Thyroid gland (tissue), 4 donors: ENCODE measurements around the gene SMCO1. TPM values are rescaled to one million over a fixed set of nuclear protein-coding genes. Genes with fewer than 3 reads are reported as not detected.
"Not testable (repeated sequence)": the region's sequence is repeated elsewhere in the genome, so short reads cannot be mapped to it uniquely, and the experiment has no call there.

ENCODE experiments used
- DNase-seq, 2 donors: peaks; one replicate each; pipeline ENCODE4 v3.0.0-alpha.2; 2019
- H3K27ac ChIP-seq, 3 donors: fragments of 200-600 bp; sonication (generic); 1 replicate in 2 of 3; 2 replicates in 1 of 3; pipeline ENCODE4 v1.5.1; 2016 to 2019; ENCODE audit warnings: mild to moderate bottlenecking in 1 of 3, moderate library complexity in 1 of 3
- H3K27me3 ChIP-seq: fragments of 200-600 bp; sonication (generic); one replicate; pipeline ENCODE4 v1.5.1; 2019
- H3K36me3 ChIP-seq, 2 donors: fragments of 200-600 bp; sonication (generic); one replicate each; pipeline ENCODE4 v1.5.1; 2016 to 2019
- H3K4me1 ChIP-seq, 2 donors: fragments of 200-600 bp; sonication (generic); one replicate each; pipeline ENCODE4 v1.5.1; 2017 to 2019
- H3K4me3 ChIP-seq, 3 donors: fragments of 200-600 bp; sonication (generic); replicated peaks in 1 of 3; 1 replicate in 2 of 3; 2 replicates in 1 of 3; pipeline ENCODE4 v1.5.1; 2016; ENCODE audit warnings: mild to moderate bottlenecking in 1 of 3
- H3K9me3 ChIP-seq: fragments of 200-600 bp; sonication (generic); one replicate; pipeline ENCODE4 v1.5.1; 2017
- CTCF ChIP-seq, 6 experiments: fragments of 200-600 bp in 3 of 6; fragments of 450-650 bp in 3 of 6; sonication (generic) in 3 of 6; IDR thresholded peaks; one replicate each; pipeline ENCODE4 v1.5.1; 2016 to 2019; ENCODE audit warnings: antibody characterized with exemption in 6 of 6, mild to moderate bottlenecking in 2 of 6, inconsistent platforms in 1 of 6, moderate library complexity in 1 of 6
- POLR2A ChIP-seq, 2 donors: fragments of 450-650 bp; IDR thresholded peaks; one replicate each; pipeline ENCODE4 v1.6.1; 2017; ENCODE audit warnings: antibody characterized with exemption in 2 of 2, mild to moderate bottlenecking in 2 of 2, moderate library complexity in 1 of 2
- WGBS, 2 donors: methylation state at CpG; one replicate each; pipeline ENCODE4 v1.1.5; 2017; 5-methylcytosine and 5-hydroxymethylcytosine counted together
- intact Hi-C: fragments of 100-400 bp; cut with DNase I; formaldehyde crosslinking; loops from one replicate; pipeline ENCODE4 v1.15.1; 2023
- total RNA-seq, 4 donors: library from RNA; depleted of rRNA; stranded (reverse); fragments of >200 nt; gene quantifications; one replicate each; pipeline ENCODE4 v1.2.3, GENCODE V29; 2016

The SMCO1 gene
- total RNA-seq, 4 donors from 2014 or later: not detected

DNA sequence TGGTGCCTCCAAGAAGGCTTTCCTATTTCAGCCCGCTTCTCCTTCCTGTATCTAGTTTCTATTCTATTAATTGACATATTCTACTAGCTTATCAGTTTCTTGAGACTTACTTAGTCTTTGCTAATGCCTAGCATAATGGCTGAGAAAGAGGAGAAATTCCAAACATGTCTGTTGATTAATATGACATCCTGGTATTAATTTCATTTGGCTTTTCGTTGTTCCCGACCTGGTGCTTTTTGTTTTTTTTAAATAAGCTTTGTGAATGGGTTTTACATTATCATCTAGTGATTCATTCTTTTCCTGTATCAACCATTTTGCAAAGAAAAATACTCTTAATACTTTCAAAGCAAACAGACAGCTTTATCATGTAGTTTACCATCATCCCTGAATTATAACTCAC, 40.1 kb upstream of the SMCO1 start:
- no peak overlapping the region for H3K4me3 ChIP-seq
- no peak for DNase-seq
- H3K36me3 ChIP-seq: peaks cover 0 to 4% of the 10 kb centered on the region in 2 donors
- no peak overlapping the region for H3K27ac ChIP-seq
- H3K27me3 ChIP-seq: no peaks in the 10 kb centered on the region
- H3K9me3 ChIP-seq: no peaks in the 10 kb centered on the region
- intact Hi-C loops: no loop called here
- 90 to 94% methylated on average over 3 of the region's 3 CpGs for WGBS, 2 donors
- H3K4me1 ChIP-seq: no peaks in the 10 kb centered on the region
- TF ChIP-seq POLR2A (IDR thresholded peaks at IDR 0.05) (no peak), CTCF (IDR thresholded peaks at IDR 0.05) (no peak)

DNA sequence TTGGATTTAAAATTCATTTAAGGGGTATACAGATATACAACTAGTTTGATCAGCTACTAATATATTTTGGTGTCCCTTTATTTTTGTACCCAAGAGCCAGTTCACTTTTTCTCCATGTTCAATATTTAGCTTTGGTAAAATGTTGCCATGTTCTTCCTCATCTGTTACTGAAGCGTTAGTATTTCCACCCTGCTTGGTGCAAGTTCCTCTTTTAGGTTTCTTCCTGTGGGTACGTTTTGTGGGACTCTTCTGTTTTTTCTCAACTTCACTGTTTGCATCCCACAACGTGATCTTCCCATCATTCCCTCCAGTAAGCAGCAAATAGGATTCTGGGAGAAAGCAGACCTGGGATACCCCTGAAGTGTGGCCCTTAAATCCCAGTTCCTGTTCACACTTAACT, 39.1 kb upstream of the SMCO1 start:
- Histone ChIP-seq H3K4me1 (no peaks in the 10 kb centered on the region), H3K9me3 (no peaks in the 10 kb centered on the region), H3K36me3 (peaks cover 0 to 1% of the 10 kb centered on the region in 2 donors), H3K4me3 (no peak overlapping the region), H3K27me3 (no peaks in the 10 kb centered on the region), H3K27ac (no peak overlapping the region)
- WGBS, 2 donors: 71 to 83% methylated on average over 3 of the region's 3 CpGs
- TF ChIP-seq CTCF (IDR thresholded peaks at IDR 0.05) (no peak), POLR2A (IDR thresholded peaks at IDR 0.05) (no peak)
- no peak for DNase-seq
- intact Hi-C loops: no loop called here

GRCh38 chr3:196553551-196553950, 38.4 kb upstream of the SMCO1 start:
- 90 to 92% methylated on average over 9 of the region's 9 CpGs for WGBS, 2 donors

DNA sequence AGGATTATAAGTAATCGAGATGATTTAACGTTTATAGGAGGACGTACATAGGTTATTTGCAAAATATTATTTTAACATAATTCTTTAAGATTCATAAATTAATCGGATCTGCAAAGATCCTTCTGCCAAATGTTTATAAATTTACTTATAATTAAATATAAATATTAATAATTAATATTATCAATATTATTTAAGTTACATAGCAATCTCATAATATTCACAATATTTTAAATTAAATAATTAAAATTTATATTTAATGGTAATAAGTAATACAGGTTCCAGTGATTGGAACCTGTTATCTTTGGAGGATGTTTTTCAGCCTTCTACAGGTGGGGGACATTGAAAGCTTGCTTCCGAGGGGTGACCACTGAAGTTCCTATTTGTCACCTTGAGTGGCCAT, 37.1 kb upstream of the SMCO1 start:
- H3K27me3 ChIP-seq: no peaks in the 10 kb centered on the region
- no peaks in the 10 kb centered on the region for H3K4me1 ChIP-seq
- H3K9me3 ChIP-seq: no peaks in the 10 kb centered on the region
- no peak for TF ChIP-seq POLR2A (IDR thresholded peaks at IDR 0.05)
- TF ChIP-seq CTCF (IDR thresholded peaks at IDR 0.05): no peak
- intact Hi-C loops: no loop called here
- no peaks in the 10 kb centered on the region for H3K36me3 ChIP-seq
- no peak overlapping the region for H3K4me3 ChIP-seq
- 95 to 96% methylated on average over 5 of the region's 5 CpGs for WGBS, 2 donors
- H3K27ac ChIP-seq: no peak overlapping the region
- no peak for DNase-seq

More at GRCh38 chr3:196553551-196553950, 38.4 kb upstream of the SMCO1 start:
- H3K27ac ChIP-seq: no peak overlapping the region
- DNase-seq: no peak
- no peak overlapping the region for H3K4me3 ChIP-seq
- TF ChIP-seq CTCF (IDR thresholded peaks at IDR 0.05) (no peak), POLR2A (IDR thresholded peaks at IDR 0.05) (no peak)
- H3K4me1 ChIP-seq: no peaks in the 10 kb centered on the region
- no peaks in the 10 kb centered on the region for H3K9me3 ChIP-seq
- H3K27me3 ChIP-seq: no peaks in the 10 kb centered on the region
- intact Hi-C loops: no loop called here
- no peaks in the 10 kb centered on the region for H3K36me3 ChIP-seq

DNA sequence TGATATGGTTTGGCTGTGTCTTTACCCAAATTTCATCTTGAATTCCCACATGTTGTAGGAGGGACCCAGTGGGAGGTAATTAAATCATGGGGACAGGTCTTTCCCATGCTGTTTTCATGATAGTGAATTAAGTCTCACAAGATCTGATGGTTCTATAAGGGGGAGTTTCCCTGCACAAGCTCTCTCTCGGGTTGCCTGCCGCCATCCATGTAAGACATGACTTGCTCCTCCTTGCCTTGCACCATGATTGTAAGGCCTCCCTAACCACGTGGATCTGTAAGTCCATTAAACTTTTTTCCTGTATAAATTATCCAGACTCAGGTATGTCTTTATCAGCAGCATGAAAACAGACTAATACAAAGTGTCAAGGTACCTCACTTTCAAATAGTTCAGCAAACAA, 35.0 kb upstream of the SMCO1 start:
- H3K27ac ChIP-seq, intact Hi-C loops: not testable (repeated sequence)
- WGBS, 2 donors: 84 to 94% methylated on average over 3 of the region's 3 CpGs

DNA sequence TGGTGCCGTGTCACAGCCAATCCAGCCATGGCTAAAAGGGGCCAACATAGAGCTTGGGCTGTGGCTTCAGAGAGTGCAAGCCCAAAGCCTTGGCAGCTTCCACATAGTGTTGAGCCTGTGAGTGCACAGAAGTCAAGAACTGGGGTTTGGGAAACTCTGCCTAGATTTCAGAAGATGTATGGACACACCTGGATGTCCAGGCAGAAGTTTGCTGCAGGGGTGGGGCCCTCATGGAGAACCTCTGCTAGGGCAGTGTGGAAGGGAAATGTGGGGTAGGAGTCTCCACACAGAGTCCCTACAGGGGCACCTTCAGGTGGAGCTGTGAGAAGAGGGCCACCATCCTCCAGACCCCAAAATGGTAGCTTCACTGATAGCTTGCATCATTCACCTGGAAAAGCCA, 34.2 kb upstream of the SMCO1 start:
- H3K36me3 ChIP-seq, DNase-seq, intact Hi-C loops: not testable (repeated sequence)

More for the DNA sequence above, 35.0 kb upstream of the SMCO1 start:
- not testable (repeated sequence) for H3K36me3 ChIP-seq, H3K27me3 ChIP-seq, H3K9me3 ChIP-seq, H3K4me1 ChIP-seq, H3K4me3 ChIP-seq, DNase-seq

More for the DNA sequence above, 34.2 kb upstream of the SMCO1 start:
- not testable (repeated sequence) for H3K27ac ChIP-seq, H3K4me3 ChIP-seq, H3K27me3 ChIP-seq, H3K4me1 ChIP-seq, H3K9me3 ChIP-seq
- WGBS, 2 donors: 100% methylated on average over 1 of the region's 1 CpG
